ENCODE data around the gene SLC1A5.
"Not testable (repeated sequence)": the region's sequence is repeated elsewhere in the genome, so short reads cannot be mapped to it uniquely, and the experiment has no call there.

SLC1A5 gene

GRCh38 chr19:46766569-46767317, 21.7 kb downstream of the SLC1A5 start:
- DNase-seq: peak; percentile 70

GRCh38 chr19:46764817-46765291, 23.5 kb downstream of the SLC1A5 start:
- no peak for DNase-seq

DNA sequence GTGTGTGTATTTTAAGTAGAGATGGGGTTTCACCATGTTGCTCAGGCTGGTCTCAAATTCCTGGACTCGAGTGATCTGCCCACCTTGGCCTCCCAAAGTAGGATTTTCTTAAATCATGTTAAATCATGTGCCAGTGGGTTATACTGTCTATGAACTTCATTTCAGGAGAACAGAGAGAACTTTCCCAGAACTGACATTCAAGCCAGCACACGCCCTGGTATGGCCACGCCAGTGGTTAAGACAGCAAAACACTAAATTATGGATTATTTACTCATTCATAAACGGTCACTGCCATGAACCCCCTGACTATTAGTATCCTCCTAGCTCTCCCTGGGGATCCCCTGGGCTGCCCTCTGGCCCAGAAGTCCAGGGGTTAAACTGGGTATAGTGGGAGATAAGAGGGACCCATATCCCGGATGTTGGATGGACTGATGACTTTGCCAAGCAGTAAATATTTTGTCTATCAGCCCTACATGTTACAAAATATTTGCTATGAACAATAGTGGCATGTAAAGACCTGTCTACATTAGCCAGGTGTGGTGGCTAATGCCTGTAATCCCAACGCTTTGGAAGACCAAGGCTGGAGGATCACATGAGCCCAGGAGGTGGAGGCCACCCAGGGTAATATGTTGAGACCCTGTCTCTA, 26.0 kb downstream of the SLC1A5 start:
- no peak for DNase-seq

GRCh38 chr19:46761418-46761831, 27.0 kb downstream of the SLC1A5 start:
- DNase-seq: no peak

- DNase-seq: not testable (repeated sequence)
These were observed 27.5 kb downstream of the SLC1A5 start for GRCh38 chr19:46760897-46761296.

DNA sequence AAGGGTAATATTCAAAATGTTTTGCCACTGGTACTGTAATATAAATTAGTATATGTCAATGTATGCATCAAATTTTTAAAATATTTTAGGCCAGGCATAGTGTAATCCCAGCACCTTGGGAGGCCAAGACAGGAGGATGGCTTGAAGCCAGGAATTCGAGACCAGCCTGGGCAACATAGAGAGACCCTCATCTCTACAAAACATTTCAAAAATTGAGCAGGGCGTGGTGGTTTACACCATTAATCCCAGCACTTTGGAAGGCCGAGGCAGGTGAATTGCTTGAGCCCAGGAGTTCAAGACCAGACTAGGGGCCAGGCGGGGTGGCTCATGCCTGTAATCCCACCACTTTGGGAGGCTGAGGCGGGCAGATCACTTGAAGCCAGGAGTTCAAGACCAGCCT, 28.0 kb downstream of the SLC1A5 start:
- DNase-seq: no peak

DNA sequence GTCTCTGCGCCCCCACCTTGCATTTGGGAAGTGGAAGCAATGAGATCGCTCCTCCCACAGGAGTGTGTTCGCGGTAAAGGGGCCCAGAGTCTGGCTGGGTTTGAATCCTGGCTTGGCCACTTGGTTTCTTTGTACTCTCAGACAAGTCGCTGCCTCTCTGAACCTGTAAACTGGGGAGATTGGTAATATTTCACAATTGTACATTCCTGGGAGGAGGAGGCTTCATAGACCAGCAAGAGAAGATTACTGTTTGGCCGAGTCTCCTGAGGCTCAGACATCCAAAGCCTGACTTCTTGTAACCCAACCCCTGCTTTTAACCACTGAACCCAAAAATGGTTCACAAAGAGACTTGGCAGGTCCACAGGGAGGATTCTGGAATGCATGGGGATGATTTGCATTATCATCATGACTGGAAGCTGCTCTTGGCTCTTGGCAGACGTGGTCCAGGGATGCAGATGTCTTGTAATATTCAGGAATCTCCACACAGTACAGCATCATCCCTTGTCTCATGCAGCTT, 28.5 kb downstream of the SLC1A5 start:
- no peak for DNase-seq

- DNase-seq: no peak
These were observed 29.2 kb downstream of the SLC1A5 start for GRCh38 chr19:46759206-46759605.

GRCh38 chr19:46756544-46756888, 31.9 kb downstream of the SLC1A5 start:
- DNase-seq: no peak

GRCh38 chr19:46755853-46756543, 32.4 kb downstream of the SLC1A5 start:
- DNase-seq: no peak

- no peak for DNase-seq
These were observed 33.1 kb downstream of the SLC1A5 start for GRCh38 chr19:46755077-46755852.

GRCh38 chr19:46753420-46754155, 34.8 kb downstream of the SLC1A5 start:
- DNase-seq: peak; percentile 77

- DNase-seq: peak; percentile 80
These were observed 39.9 kb downstream of the SLC1A5 start for GRCh38 chr19:46748325-46749109.

GRCh38 chr19:46746281-46747057, 41.9 kb downstream of the SLC1A5 start, which contains the start of gene STRN4:
STRN4 (minus strand) TSS chr19:46746450; CDS start chr19:46746430, 20 bp downstream.
- peak; percentile 70 for DNase-seq

DNA sequence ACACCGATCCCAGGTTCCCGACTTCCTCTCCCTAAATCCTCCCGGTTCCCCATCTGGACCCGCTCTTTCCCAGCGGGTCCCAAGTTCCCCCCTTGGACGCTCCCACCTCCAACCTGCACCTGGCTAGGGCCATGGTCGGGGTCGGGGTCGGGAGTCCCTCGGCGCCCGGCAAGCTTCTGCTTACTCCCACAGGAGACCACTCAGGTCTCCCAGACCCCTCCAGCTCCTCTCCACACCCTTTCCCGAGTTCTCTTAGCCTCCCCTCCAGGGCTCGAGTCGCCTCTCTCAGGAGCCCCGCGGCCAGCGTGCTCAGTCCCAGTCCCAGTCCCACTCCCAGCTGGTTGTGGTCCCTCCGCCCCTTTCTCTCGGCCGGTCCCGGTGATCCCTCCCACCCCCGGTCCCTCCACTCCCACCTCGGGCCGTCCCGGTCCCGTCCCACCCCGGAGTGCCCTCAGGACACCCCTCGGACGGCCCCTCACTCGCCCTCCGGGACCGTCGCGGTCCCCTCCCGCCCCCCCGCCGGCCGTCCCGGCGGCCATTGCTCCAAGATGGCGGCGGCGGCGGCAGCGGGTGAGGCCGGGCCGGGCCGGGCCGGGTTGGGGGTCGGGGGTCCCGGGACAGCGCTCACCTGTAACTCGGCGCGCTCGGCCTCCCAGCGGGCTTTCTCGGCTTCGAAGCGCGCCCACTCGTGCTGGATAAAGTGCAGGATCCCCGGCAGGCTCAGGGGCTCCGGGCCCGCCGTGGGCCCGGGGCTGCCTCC, 42.7 kb downstream of the SLC1A5 start, which contains the start of gene FKRP:
Gene FKRP (plus strand): TSS at position 537 of the 760 bp plus-strand sequence. CDS start 9,394 bp downstream, outside the sequence.
- peak; percentile 44 for DNase-seq

GRCh38 chr19:46745030-46745429, 43.4 kb downstream of the SLC1A5 start:
- no peak for DNase-seq

DNA sequence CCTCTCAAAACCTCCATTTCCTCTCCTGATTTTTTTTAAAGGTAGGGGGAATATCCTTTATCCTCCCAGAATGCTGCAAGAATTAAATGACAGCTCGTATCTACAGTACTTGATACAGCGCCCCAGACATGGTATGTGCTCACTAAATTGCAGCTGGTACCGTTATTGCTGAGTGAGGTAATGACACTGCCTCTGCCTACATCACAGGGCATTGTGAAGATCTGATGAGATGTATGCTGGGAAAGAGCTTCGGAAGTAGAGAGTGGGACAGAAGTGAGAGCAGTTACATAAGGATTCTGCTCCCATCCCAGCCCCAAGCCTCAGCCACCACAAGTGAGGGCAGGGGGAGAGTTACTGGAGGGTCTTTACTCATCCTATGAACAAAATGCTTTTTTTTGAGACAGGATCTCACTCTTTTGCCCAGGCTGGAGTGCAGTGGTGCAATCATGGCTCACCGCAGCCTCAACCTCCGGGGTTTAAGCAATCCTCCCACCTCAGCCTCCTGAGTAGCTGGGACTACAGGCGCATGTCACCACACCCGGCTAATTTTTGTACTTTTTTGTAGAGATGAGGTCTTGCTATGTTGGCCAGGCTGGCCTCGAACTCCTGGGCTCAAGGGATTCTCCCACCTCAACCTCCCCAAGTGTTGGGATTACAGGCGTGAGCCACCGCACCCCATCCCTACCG, 44.2 kb downstream of the SLC1A5 start:
- DNase-seq: no peak

DNA sequence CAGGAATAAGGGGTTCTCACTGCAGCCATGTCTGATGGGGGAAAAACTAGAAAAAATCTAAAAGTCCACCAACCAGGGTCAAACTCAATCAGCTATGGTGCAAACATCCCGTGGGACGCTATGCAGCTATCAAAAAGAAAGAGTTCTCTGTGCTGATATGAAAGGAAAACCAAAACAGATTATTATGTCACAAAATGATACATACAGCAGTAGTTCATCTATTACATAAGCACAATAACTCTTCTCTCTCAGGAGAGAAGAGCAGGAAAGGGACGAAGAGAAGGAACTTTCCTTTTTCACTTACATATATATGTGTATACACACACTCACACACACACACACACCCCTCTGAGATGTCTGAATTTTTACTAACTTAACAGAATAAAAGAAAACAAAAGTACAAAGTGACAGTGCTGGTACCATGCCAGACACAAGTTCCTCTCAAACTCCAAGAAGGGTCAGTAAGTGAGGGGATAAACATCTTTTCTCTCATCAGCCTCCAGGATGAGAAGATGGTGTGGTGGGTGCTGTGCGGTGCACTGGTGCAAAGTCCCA, 45.4 kb downstream of the SLC1A5 start:
- no peak for DNase-seq
